Esophagus muscularis mucosa (tissue), 4 donors: ENCODE measurements around the gene PTPRD.

ENCODE experiments used
- EP300 ChIP-seq: sonication (generic); formaldehyde crosslinking; IDR thresholded peaks from one replicate; pipeline ENCODE4 v1.6.1; 2017; ENCODE audit warnings: antibody characterized with exemption
- POLR2A ChIP-seq: fragments of 450-650 bp; IDR thresholded peaks from one replicate; pipeline ENCODE4 v1.6.1; 2017; ENCODE audit warnings: antibody characterized with exemption, moderate library complexity, mild to moderate bottlenecking, low read depth
- POLR2AphosphoS5 ChIP-seq, 2 donors: sonication (generic); formaldehyde crosslinking; IDR thresholded peaks; one replicate each; pipeline ENCODE4 v1.6.1; 2017; ENCODE audit warnings: antibody characterized with exemption in 2 of 2
- TF ChIP-seq, protein P1 (sequence below), 3 experiments: fragments of 200-600 bp in 2 of 3; fragments of 450-650 bp in 1 of 3; sonication (generic) in 2 of 3; IDR thresholded peaks; one replicate each; pipeline ENCODE4 v1.5.1; 2017 to 2019; ENCODE audit warnings: antibody characterized with exemption in 3 of 3, mild to moderate bottlenecking in 2 of 3, moderate library complexity in 1 of 3

DNA sequence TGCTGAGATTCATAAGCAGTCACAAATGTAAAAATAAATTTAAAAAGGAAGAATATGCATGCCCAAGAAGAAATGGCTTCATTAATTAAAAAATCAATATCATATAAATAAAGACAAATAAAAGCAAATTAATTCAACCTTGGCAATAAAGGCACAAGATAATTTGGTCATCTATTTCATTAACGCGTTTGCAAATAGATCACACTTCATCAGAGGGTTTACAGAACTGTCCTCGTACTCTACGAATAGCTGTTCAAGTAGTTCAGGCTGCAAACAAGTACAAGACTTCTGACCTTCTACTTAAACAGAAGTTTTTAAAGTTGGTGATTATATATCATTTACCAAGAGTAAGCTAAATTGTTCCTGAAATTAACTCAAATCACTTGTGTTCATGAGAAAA is 2038.0 kb downstream of the PTPRD start:
- no peak for TF ChIP-seq POLR2A
- TF ChIP-seq, protein P1, sequence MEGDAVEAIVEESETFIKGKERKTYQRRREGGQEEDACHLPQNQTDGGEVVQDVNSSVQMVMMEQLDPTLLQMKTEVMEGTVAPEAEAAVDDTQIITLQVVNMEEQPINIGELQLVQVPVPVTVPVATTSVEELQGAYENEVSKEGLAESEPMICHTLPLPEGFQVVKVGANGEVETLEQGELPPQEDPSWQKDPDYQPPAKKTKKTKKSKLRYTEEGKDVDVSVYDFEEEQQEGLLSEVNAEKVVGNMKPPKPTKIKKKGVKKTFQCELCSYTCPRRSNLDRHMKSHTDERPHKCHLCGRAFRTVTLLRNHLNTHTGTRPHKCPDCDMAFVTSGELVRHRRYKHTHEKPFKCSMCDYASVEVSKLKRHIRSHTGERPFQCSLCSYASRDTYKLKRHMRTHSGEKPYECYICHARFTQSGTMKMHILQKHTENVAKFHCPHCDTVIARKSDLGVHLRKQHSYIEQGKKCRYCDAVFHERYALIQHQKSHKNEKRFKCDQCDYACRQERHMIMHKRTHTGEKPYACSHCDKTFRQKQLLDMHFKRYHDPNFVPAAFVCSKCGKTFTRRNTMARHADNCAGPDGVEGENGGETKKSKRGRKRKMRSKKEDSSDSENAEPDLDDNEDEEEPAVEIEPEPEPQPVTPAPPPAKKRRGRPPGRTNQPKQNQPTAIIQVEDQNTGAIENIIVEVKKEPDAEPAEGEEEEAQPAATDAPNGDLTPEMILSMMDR (IDR thresholded peaks at IDR 0.05), result no peak
- no peak for TF ChIP-seq POLR2AphosphoS5 (IDR thresholded peaks at IDR 0.05)
- TF ChIP-seq EP300, result no peak
